Measurements from ENCODE around the gene HPS3.

HPS3 gene

GRCh38 chr3:149199474-149199873 is 70.0 kb downstream of the HPS3 start:
- no peak overlapping the region for H3K4me3 ChIP-seq (replicated peaks; ENCODE audit: low read depth, low read length)
- no peak for TF ChIP-seq CTCF (IDR thresholded peaks at IDR 0.05; ENCODE audit: insufficient read depth, low read length, poor library complexity, severe bottlenecking)
- H3K36me3 ChIP-seq (ENCODE audit: control insufficient read depth, insufficient read depth, low read length) = no peaks in the 10 kb centered on the region
- no peak for DNase-seq (ENCODE audit: extremely low read depth, insufficient read length)
- H3K27me3 ChIP-seq (replicated peaks; ENCODE audit: control insufficient read depth, insufficient read depth, low read length) = no peaks in the 10 kb centered on the region

GRCh38 chr3:149203758-149204157 is 74.3 kb downstream of the HPS3 start:
- Histone ChIP-seq H3K36me3 (ENCODE audit: control insufficient read depth, insufficient read depth, low read length) (no peaks in the 10 kb centered on the region), H3K27me3 (replicated peaks; ENCODE audit: control insufficient read depth, insufficient read depth, low read length) (no peaks in the 10 kb centered on the region), H3K4me3 (replicated peaks; ENCODE audit: low read depth, low read length) (no peak overlapping the region)
- TF ChIP-seq CTCF (IDR thresholded peaks at IDR 0.05; ENCODE audit: insufficient read depth, low read length, poor library complexity, severe bottlenecking) = no peak
- DNase-seq (ENCODE audit: extremely low read depth, insufficient read length) = peak; percentile 32

- TF ChIP-seq CTCF (IDR thresholded peaks at IDR 0.05; ENCODE audit: insufficient read depth, low read length, poor library complexity, severe bottlenecking) = no peak
- no peaks in the 10 kb centered on the region for H3K36me3 ChIP-seq (ENCODE audit: control insufficient read depth, insufficient read depth, low read length)
- DNase-seq (ENCODE audit: extremely low read depth, insufficient read length) = no peak
- no peaks in the 10 kb centered on the region for H3K27me3 ChIP-seq (replicated peaks; ENCODE audit: control insufficient read depth, insufficient read depth, low read length)
- no peak overlapping the region for H3K4me3 ChIP-seq (replicated peaks; ENCODE audit: low read depth, low read length)
Observed at GRCh38 chr3:149204390-149204991, 75.1 kb downstream of the HPS3 start.

GRCh38 chr3:149207475-149207874 is 78.0 kb downstream of the HPS3 start:
- TF ChIP-seq CTCF (IDR thresholded peaks at IDR 0.05; ENCODE audit: insufficient read depth, low read length, poor library complexity, severe bottlenecking) = no peak
- H3K27me3 ChIP-seq (replicated peaks; ENCODE audit: control insufficient read depth, insufficient read depth, low read length) = no peaks in the 10 kb centered on the region
- no peak overlapping the region for H3K4me3 ChIP-seq (replicated peaks; ENCODE audit: low read depth, low read length)
- no peak for DNase-seq (ENCODE audit: extremely low read depth, insufficient read length)
- no peaks in the 10 kb centered on the region for H3K36me3 ChIP-seq (ENCODE audit: control insufficient read depth, insufficient read depth, low read length)

- Histone ChIP-seq H3K4me3 (replicated peaks; ENCODE audit: low read depth, low read length) (no peak overlapping the region), H3K27me3 (replicated peaks; ENCODE audit: control insufficient read depth, insufficient read depth, low read length) (no peaks in the 10 kb centered on the region), H3K36me3 (ENCODE audit: control insufficient read depth, insufficient read depth, low read length) (no peaks in the 10 kb centered on the region)
- DNase-seq (ENCODE audit: extremely low read depth, insufficient read length) = no peak
- TF ChIP-seq CTCF (IDR thresholded peaks at IDR 0.05; ENCODE audit: insufficient read depth, low read length, poor library complexity, severe bottlenecking) = no peak
Observed at GRCh38 chr3:149209431-149209830, 80.0 kb downstream of the HPS3 start.

- no peak for TF ChIP-seq CTCF (IDR thresholded peaks at IDR 0.05; ENCODE audit: insufficient read depth, low read length, poor library complexity, severe bottlenecking)
- DNase-seq (ENCODE audit: extremely low read depth, insufficient read length) = no peak
- Histone ChIP-seq H3K4me3 (replicated peaks; ENCODE audit: low read depth, low read length) (no peak overlapping the region), H3K36me3 (ENCODE audit: control insufficient read depth, insufficient read depth, low read length) (no peaks in the 10 kb centered on the region), H3K27me3 (replicated peaks; ENCODE audit: control insufficient read depth, insufficient read depth, low read length) (no peaks in the 10 kb centered on the region)
Observed at GRCh38 chr3:149212386-149212785, 82.9 kb downstream of the HPS3 start.

All from GM06990 (cell line).